ENCODE measurements around the gene TMEM45A.
"Not testable (repeated sequence)": the region's sequence is repeated elsewhere in the genome, so short reads cannot be mapped to it uniquely, and the experiment has no call there.

TMEM45A gene, protein sequence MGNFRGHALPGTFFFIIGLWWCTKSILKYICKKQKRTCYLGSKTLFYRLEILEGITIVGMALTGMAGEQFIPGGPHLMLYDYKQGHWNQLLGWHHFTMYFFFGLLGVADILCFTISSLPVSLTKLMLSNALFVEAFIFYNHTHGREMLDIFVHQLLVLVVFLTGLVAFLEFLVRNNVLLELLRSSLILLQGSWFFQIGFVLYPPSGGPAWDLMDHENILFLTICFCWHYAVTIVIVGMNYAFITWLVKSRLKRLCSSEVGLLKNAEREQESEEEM

DNA sequence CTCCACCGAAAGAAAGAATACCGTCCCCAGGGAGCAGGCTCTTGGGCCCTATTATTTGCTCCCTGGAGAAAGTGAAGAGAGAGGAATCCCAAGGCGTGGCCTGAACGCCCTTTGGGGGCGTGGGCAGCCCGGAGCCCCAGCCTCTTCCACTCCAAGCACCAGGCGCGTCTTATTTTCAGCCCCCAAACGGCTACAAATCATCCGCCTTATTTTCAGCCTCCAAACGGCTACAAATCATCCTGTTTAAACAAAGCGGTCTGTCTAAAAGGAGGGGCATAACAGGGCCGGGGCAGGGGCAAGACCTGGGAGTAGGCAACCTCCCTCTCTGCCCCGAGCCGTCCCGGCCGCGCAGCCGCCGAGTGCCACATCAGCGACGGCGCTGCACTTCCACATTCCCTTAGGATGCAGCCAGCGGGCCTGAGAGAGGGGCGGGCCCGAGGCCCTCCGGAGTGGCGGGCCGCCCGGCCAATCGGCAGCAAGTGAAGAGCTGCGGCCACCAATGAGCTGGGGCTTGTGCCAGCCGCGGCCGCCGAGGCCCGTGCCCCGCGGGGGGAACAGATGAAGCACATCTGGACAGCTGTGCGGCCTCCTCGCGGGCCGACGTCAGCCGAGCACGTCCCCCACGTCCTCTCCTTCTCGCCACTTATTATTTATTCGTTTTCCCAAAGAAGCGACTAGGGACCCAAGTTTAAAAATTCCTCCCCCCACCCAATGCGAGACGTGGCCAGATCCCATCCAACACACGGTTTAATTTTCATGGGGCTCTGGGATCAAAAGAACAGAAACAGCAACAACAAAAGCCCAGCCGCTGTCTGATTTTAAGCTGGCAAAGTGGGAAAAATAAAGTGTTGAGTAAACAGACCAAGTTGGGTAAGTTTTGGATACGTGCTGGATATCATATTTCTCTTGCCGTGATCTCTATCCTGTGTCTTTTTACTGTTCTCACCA lies at the start of gene TMEM45A:
Gene TMEM45A, plus strand, starts transcription at position 561 of the 948 bp plus-strand sequence. CDS start 62,593 bp downstream, outside the sequence.
- DNase-seq (ENCODE audit: low read depth in 2 of 2), result peak; percentile 56 to 78

DNA sequence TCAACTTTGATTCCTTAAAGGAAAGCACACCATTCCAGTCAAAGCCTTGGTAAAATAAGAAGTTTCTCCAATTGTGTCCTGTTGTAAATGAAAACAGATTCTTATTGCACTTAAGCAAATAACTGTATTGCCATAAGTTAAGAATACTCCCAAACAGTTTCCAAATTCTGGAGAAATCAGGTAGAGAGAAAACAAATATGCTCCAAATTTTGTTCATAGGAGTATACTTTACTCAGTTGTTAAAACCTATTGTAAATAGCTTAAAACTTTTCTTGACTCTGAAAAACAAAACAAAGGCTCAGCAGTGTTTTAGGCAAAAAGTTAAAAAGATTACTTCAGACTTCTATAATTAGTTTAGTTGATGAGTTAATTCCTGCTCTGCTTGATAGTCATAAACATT lies 48.7 kb upstream of the TMEM45A start:
- no peak for DNase-seq (ENCODE audit: low read depth in 2 of 2)

DNA sequence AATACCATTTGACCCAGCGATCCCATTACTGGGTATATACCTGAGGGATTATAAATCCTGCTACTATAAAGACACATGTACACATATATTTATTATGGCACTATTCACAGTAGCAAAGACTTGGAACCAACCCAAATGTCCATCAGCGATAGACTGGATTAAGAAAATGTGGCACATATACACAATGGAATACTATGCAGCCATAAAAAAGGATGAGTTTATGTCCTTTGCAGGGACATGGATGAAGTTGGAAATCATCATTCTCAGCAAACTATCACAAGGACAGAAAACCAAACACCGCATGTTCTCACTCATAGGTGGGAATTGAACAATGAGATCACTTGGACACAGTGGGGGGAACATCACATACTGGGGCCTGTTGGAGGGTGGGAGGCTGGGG lies 45.4 kb upstream of the TMEM45A start:
- not testable (repeated sequence) for DNase-seq (ENCODE audit: low read depth in 2 of 2)

DNA sequence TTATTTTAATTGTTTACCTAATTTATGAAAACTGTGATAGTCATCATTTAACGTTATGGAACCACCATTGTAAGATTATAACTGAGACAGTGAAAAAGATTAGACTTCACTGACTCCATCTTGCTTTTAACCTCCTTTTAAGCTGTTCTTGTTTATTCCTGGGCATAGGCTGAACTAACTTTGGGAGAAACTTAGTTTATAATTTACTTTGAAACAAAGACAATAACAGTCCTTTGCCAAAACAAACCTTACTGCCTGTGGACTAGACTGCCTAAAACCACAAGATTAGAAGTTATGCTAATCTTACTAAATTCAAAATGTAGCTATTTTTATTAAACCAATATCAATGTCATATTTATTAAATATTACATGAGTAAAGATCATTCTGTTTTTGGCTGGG lies 44.3 kb upstream of the TMEM45A start:
- no peak for DNase-seq (ENCODE audit: low read depth in 2 of 2)

DNA sequence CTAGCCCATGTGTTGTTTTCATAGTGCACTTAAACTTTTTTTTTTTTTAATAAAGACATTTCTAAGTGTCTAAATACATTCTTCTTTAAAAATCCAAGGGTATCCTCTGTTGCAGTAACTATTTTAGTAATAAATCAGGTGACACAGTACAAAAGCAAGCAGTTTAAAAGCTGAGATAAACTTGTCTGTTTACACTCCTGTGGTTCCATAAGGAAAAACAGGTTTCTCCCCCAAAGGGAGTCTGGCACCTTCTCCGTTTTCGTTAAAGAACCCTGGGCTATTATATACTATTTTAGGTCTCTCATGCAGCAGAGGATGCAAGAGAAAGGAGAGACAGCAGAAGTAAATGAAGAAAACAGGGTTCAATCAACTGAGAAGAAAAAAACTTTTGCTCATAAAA lies 43.2 kb upstream of the TMEM45A start:
- DNase-seq (ENCODE audit: low read depth in 2 of 2), result no peak

DNA sequence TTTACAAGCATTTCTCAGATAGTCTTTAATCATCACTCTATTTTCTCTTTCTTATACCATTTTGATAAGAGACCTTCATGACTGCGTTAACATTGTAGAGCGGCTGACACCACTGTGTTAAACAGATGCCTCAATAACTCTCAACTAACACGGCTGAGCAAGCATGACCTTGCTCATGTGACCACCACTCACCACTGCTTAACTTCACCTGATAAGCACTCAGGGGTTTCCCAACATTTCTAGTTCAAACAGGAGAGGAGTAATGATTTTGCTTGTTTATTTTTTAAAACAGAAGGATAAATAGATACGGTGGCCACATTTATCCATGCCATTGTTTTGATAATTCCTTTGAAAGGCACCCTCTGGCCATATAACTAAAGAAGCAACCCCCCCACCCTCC lies 37.7 kb upstream of the TMEM45A start:
- DNase-seq (ENCODE audit: low read depth in 2 of 2), result no peak

DNA sequence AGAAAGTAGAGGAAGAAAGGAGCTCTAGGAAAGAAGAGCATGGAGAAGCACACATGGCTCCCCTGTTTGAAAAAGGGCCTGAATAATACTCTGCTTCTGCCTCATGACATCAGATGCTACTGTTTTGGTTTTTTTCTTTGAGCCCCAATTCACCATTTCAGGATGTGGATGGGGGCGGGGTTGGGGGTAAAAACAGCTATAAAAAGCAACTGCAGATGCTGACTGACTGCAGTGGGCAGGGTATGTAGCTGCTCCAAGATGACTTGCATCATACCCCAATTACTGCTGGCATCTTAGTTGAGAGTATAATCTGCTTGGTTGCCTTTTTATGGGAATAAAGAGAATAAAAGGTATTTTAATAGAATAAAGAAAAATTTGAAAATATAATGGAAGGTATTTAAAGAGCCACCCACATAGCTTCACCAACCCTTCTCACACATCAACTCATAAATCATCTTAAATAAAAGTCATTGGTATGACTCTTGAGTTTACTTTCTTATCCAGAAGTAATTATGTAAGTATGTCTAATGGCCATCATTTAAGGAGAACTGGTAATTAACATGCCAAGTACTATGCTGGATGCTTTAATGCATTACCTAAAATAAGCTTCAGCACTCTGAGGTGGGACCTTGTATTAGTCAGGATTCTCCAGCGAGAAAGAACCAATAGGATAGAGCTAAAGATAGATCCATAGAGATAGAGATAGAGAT lies 36.4 kb upstream of the TMEM45A start:
- no peak for DNase-seq (ENCODE audit: low read depth in 2 of 2)

DNA sequence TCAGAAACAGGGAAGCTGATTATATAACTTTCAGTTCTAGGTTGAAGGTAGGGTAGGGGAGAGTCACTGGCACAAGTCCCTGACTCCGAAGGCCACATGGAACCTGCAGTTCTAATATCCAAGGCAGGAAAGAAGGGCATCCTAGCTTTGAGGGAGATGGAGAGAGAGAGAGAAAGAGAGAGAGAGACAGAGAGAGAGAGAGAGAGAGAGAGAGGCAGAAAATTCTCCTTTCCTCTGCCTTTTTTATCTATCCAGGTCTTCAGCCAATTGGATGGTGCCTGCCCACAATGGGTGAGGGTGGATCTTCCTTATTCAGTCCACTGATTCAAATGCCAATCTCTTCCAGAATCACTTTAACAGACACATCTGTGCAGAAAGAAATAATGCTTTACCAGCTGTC lies 35.7 kb upstream of the TMEM45A start:
- no peak for DNase-seq (ENCODE audit: low read depth in 2 of 2)

DNA sequence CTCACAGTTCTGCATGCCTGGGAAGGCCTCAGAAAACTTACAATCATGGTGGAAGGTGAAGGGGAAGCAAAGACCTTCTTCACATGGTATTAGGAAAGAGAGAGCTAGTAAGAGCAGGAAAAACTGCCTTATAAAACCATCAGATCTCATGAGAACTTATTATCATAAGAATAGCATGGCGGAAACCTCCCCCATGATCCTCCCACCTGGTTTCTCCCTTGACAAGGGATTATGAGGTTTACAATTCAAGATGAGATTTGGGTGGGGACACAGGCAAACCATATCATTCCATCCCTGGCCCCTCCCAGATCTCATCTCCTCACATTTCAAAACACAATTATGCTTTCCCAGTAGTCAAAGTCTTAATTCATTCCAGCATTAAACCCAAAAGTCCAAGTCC lies 34.6 kb upstream of the TMEM45A start:
- DNase-seq (ENCODE audit: low read depth in 2 of 2), result no peak

DNA sequence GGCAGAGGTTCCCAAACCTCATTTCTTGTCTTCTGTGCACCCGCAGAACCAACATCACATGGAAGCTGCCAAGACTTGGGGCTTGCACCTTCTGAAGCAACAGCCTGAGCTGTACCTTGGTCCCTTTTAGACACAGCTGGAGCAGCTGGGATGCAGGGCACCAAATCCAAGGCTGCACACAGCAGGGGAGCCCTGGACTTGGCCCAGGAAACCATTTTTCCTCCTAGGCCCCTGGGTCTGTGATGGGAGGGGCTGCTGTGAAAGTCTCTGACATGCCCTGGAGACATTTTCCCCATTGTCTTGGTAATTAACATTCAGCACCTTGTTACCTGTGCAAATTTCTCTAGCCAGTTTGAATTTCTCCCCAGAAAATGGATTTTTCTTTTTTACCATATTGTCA lies 33.6 kb upstream of the TMEM45A start:
- no peak for DNase-seq (ENCODE audit: low read depth in 2 of 2)

DNA sequence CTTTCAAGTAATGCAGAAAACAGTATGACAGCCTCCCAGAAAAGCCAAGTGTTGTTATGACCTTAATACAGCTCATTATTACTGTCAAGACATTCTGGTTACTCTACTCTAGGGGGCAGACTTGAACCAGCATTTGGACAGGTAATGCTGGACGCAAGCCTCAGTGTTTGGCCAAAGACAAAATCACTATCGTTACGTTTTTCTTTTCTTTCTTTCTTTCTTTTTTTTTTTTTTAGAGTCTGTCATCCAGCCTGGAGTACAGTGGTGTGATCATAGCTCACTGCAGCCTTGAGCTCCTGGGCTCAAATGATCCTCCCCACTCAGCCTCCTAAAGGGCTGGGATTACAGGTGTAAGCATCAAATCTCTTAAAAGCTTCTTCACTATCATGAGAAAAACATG lies 29.4 kb upstream of the TMEM45A start:
- DNase-seq (ENCODE audit: low read depth in 2 of 2), result no peak

DNA sequence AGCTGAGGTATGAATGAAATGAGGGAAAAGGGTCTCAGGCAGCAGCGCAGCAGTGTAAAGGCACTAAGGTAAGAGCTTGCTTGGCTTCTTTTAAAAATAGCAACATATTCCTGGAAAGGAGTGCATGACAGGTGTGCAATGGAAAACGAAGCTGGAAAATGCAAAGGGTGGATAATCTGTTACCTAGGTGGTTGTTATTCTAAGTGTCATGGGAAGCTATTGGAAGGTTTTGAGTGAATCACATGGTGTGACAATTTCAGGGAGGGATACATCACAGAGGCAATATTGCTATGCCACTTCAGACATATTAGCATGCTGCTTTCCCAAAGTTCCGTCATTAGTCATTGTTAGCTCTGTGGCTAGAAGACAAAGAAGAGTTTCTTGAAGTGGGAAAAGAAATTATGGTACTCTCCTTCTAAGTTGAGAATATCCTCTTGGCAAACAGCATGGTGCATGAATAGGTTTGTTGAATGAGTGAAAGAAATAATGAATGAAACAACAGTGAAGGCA lies 28.7 kb upstream of the TMEM45A start:
- DNase-seq (ENCODE audit: low read depth in 2 of 2), result no peak

DNA sequence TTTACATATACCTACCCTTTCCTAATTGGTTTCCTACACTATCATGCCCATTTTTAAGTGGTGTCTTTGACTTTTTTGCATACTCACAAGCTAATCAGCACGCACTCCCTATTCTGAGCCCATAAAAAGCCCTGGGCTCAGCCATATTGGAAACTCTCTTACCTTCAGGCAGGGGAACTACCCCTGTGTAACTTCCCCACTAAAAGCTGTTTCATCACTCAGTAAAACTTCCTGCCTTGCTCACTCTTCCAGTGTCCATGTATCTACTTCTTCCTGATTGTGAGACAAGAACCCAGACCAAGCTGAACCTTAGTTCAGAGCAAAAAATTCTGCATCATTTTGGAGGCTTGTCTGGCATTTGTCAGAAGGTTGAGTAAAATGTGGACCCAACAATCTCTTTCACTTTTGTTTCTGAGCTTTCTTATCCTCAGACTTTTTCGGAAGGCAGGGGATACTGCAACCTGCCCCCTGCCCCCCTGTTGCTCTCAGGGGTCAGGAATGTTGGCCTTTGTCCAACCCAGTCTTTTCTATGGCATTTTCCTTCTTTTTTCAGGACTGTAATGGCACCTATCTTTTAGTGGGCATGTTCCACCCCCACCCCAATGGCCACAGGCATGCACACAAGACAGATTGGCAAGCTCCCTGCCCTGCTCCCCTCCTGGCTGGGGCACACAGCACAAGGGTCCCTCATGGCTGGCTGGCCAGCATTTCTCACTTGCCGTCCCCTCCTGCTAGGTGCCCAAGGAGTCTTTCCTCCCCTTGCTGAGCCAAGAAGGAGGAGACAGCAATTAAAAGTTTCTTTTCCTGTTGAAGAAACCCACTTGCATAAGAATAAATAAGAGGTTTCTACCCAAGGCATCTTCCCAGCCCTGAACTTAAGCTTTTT lies 26.3 kb upstream of the TMEM45A start:
- no peak for DNase-seq (ENCODE audit: low read depth in 2 of 2)

DNA sequence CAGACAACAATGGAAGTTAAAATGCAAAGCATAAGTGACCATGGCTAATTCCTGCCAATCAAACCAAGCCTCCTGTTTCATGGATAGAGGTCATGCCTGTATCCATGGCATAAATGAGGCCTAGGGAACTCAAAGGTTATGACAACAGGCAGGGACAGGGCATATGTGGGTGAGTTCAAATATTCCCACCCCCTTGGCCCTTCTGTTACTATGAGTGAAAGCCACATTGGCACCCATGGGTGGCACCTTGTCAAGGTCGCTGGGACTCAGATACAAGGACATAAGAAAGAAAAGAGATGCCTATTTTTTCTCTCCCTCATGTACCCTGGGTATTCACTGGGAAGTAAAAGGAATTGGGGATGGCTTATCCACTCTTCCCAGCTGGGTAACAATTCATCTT lies 25.3 kb upstream of the TMEM45A start:
- no peak for DNase-seq (ENCODE audit: low read depth in 2 of 2)

DNA sequence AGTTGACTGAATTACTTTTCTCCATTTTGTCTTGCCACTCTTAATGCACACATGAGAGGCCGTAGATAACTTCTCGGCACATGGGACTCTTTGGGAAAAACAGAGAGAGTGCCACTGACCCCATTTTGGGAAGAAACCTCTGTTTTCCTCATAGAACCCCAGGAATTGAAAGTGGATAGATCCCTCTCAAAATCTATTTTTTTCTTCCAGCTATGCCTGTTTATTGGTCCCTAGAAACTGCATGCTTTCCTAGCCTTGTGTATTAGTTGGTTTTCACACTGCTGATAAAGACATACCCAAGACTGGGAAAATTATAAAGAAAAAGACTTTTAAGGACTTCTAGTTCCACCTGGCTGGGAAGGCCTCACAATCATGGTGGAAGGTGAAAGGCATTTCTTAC lies 23.7 kb upstream of the TMEM45A start:
- DNase-seq (ENCODE audit: low read depth in 2 of 2), result no peak

DNA sequence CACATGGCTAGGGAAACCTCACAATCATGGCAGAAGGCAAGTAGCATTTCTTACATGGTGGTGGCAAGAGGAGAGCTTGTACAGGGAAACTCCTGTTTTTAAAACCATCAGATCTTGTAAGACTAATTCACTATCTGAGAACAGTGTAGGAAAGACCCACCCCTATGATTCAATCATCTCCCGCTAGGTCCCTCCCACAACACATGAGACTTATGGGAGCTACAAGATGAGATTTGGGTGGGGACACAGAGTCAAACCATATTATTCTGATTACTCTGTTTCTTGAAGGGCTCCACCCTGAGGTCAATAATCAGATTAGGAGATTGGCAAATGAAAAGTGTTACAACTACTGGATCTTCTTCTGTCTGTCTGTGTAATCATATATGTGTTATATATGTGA lies 21.5 kb upstream of the TMEM45A start:
- DNase-seq (ENCODE audit: low read depth in 2 of 2), result no peak

DNA sequence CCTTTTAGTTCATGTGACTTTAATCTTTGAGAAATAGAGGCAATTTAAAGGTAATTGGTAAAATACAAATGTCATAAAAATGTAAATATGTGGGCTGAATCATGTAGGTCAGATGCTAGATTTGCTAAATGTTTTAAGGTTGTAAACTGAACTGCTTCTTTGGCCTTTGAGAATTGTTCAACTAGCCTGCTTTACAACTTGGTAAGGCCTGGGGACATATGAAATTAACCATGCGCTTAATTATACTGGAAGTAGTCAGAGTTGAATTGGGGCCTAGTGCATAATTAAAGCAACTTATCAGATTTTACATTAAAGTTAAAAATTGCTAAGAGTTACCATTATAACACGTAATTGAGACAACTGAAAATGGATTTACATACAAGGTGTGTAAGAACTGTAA lies 21.0 kb upstream of the TMEM45A start:
- DNase-seq (ENCODE audit: low read depth in 2 of 2), result no peak

DNA sequence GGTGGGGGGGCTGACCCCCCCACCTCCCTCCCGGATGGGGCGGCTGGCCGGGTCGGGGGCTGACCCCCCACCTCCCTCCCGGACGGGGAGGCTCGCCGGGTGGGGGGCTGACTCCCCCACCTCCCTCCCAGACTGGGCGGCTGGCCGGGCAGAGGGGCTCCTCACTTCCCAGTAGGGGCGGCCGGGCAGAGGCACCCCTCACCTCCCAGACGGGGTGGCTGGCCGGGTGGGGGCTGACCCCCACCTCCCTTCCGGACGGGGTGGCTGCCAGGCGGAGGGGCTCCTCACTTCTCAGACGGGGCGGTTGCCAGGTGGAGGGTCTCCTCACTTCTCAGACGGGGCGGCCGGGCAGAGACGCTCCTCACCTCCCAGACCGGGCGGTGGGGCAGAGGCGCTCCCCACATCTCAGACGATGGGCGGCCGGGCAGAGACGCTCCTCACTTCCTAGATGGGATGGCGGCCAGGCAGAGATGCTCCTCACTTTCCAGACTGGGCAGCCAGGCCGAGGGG lies 14.5 kb upstream of the TMEM45A start:
- not testable (repeated sequence) for DNase-seq (ENCODE audit: low read depth in 2 of 2)

DNA sequence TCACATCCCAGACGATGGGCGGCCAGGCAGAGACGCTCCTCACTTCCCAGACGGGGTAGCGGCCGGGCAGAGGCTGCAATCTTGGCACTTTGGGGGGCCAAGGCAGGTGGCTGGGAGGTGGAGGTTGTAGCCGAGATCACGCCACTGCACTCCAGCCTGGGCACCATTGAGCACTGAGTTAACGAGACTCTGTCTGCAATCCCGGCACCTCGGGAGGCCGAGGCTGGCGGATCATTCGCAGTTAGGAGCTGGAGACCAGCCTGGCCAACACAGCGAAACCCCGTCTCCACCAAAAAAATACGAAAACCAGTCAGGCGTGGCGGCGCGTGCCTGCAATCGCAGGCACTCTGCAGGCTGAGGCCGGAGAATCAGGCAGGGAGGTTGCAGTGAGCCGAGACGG lies 13.9 kb upstream of the TMEM45A start:
- not testable (repeated sequence) for DNase-seq (ENCODE audit: low read depth in 2 of 2)

DNA sequence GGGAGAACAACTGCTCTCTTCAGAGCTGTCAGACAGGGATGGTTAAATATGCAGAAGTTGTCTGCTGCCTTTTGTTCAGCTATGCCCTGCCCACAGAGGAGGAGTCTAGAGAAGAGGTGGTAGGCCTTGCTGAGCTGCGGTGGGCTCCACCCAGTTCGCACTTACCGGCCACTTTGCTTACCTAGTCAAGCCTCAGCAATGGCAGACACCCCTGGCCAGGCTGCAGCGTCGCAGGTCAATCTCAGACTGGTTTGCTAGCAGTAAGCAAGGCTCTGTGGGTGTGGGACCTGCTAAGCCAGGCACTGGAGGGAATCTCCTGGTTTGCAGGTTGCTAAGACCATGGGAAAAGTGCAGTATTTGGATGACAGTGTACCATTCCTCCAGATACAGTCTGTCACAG lies 12.3 kb upstream of the TMEM45A start:
- DNase-seq (ENCODE audit: low read depth in 2 of 2), result no peak

DNA sequence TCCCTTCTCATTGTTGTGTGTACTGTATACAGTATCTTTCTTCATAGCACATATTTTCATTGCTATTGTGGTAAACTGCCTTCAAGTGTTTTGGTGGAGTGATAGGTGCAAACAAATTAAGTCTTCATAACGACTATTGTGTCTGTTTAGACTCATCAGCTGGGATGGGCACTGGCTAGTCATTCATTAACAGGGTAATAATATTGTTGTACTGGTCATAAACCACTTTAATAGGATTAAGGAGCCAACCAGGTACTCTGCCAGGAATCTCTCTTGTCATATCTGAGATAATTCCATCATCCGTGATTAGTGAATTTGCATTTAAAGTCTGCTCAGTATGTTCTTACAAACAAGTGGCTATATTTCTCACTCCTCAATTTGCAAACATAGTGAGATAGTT lies 10.2 kb upstream of the TMEM45A start:
- no peak for DNase-seq (ENCODE audit: low read depth in 2 of 2)

Measured in stimulated activated CD4-positive, alpha-beta T cell treated with anti-CD3 and anti-CD28 coated beads, Interleukin-1b, Interleukin-23, amount 100 ng/mL, for 4 hours (primary cell).